Loucy (cell line): Measurements from ENCODE around the gene AIG1.

Experiments
- CTCF ChIP-seq: fragments of 200-600 bp; sonication (generic); conservative IDR thresholded peaks from 2 replicates; pipeline ENCODE4 v1.5.1; 2014; ENCODE audit warnings: mild to moderate bottlenecking, antibody characterized with exemption, low read length
- EZH2phosphoT487 ChIP-seq: fragments of 200-600 bp; IDR thresholded peaks from 2 replicates; pipeline ENCODE4 v1.6.1; 2018; ENCODE audit warnings: antibody characterized with exemption, mild to moderate bottlenecking, moderate library complexity, borderline replicate concordance

GRCh38 chr6:143323729-143324470 is 263.2 kb downstream of the AIG1 start:
- TF ChIP-seq EZH2phosphoT487, result no peak
- TF ChIP-seq CTCF, result no peak
